ENCODE results near the gene FAM209A.
"Not testable (repeated sequence)": the region's sequence is repeated elsewhere in the genome, so short reads cannot be mapped to it uniquely, and the experiment has no call there.

FAM209A gene

GRCh38 chr20:56551571-56551970 is 27.0 kb downstream of the FAM209A start:
- TF ChIP-seq CTCF (conservative IDR thresholded peaks at IDR 0.05; ENCODE audit: low read length), result no peak
- TF ChIP-seq EZH2phosphoT487 (IDR thresholded peaks at IDR 0.05; ENCODE audit: borderline replicate concordance), result no peak
- Histone ChIP-seq H3K27me3 (ENCODE audit: insufficient read depth, low read length, poor library complexity, severe bottlenecking) (no peaks in the 10 kb centered on the region), H3K9me3 (ENCODE audit: insufficient read depth, low read depth, low read length) (no peaks in the 10 kb centered on the region), H3K4me2 (ENCODE audit: low read depth, low read length, poor library complexity, severe bottlenecking) (no peak overlapping the region), H3K4me1 (ENCODE audit: insufficient read depth, low read length, poor library complexity, severe bottlenecking) (no peaks in the 10 kb centered on the region), H3K9me2 (replicated peaks; ENCODE audit: low read depth, low read length) (no peaks in the 10 kb centered on the region), H2AFZ (ENCODE audit: low read length) (no peak overlapping the region), H3K36me3 (ENCODE audit: insufficient read depth, low read length) (no peaks in the 10 kb centered on the region), H3K4me3 (ENCODE audit: low read length, poor library complexity, severe bottlenecking) (no peak overlapping the region), H3K79me2 (ENCODE audit: insufficient read depth, low read length) (no peaks in the 10 kb centered on the region), H4K20me1 (ENCODE audit: insufficient read depth, low read length, poor library complexity, severe bottlenecking) (no peaks in the 10 kb centered on the region), H3F3A (ENCODE audit: low read depth) (no peaks in the 10 kb centered on the region), H3K9ac (ENCODE audit: low read depth, low read length, poor library complexity, severe bottlenecking) (no peak overlapping the region)

- Histone ChIP-seq H3F3A (ENCODE audit: low read depth) (no peaks in the 10 kb centered on the region), H2AFZ (ENCODE audit: low read length) (no peak overlapping the region; the same call in 1 of the 2 replicates), H3K36me3 (ENCODE audit: insufficient read depth, low read length) (no peaks in the 10 kb centered on the region), H3K9ac (ENCODE audit: low read depth, low read length, poor library complexity, severe bottlenecking) (no peak overlapping the region), H3K79me2 (ENCODE audit: insufficient read depth, low read length) (no peaks in the 10 kb centered on the region), H3K4me3 (ENCODE audit: low read length, poor library complexity, severe bottlenecking) (no peak overlapping the region), H3K27me3 (ENCODE audit: insufficient read depth, low read length, poor library complexity, severe bottlenecking) (no peaks in the 10 kb centered on the region), H3K9me2 (replicated peaks; ENCODE audit: low read depth, low read length) (no peaks in the 10 kb centered on the region), H3K4me1 (ENCODE audit: insufficient read depth, low read length, poor library complexity, severe bottlenecking) (no peaks in the 10 kb centered on the region), H3K9me3 (ENCODE audit: insufficient read depth, low read depth, low read length) (no peaks in the 10 kb centered on the region), H3K4me2 (ENCODE audit: low read depth, low read length, poor library complexity, severe bottlenecking) (no peak overlapping the region), H4K20me1 (ENCODE audit: insufficient read depth, low read length, poor library complexity, severe bottlenecking) (no peaks in the 10 kb centered on the region)
- TF ChIP-seq CTCF (conservative IDR thresholded peaks at IDR 0.05; ENCODE audit: low read length) (no peak), EZH2phosphoT487 (IDR thresholded peaks at IDR 0.05; ENCODE audit: borderline replicate concordance) (no peak)
These were observed 28.5 kb downstream of the FAM209A start for GRCh38 chr20:56552911-56553629.

GRCh38 chr20:56554869-56555268 is 30.3 kb downstream of the FAM209A start:
- Histone ChIP-seq H3K79me2 (ENCODE audit: insufficient read depth, low read length) (no peaks in the 10 kb centered on the region), H3K4me3 (ENCODE audit: low read length, poor library complexity, severe bottlenecking) (no peak overlapping the region), H3F3A (ENCODE audit: low read depth) (no peaks in the 10 kb centered on the region), H2AFZ (ENCODE audit: low read length) (no peak overlapping the region), H3K27me3 (ENCODE audit: insufficient read depth, low read length, poor library complexity, severe bottlenecking) (no peaks in the 10 kb centered on the region), H3K36me3 (ENCODE audit: insufficient read depth, low read length) (no peaks in the 10 kb centered on the region), H4K20me1 (ENCODE audit: insufficient read depth, low read length, poor library complexity, severe bottlenecking) (no peaks in the 10 kb centered on the region), H3K9me3 (ENCODE audit: insufficient read depth, low read depth, low read length) (no peaks in the 10 kb centered on the region), H3K9me2 (replicated peaks; ENCODE audit: low read depth, low read length) (no peaks in the 10 kb centered on the region), H3K4me1 (ENCODE audit: insufficient read depth, low read length, poor library complexity, severe bottlenecking) (no peaks in the 10 kb centered on the region), H3K9ac (ENCODE audit: low read depth, low read length, poor library complexity, severe bottlenecking) (no peak overlapping the region), H3K4me2 (ENCODE audit: low read depth, low read length, poor library complexity, severe bottlenecking) (no peak overlapping the region)
- TF ChIP-seq EZH2phosphoT487 (IDR thresholded peaks at IDR 0.05; ENCODE audit: borderline replicate concordance), result no peak

- Histone ChIP-seq H4K20me1 (ENCODE audit: insufficient read depth, low read length, poor library complexity, severe bottlenecking) (no peaks in the 10 kb centered on the region), H3K9ac (ENCODE audit: low read depth, low read length, poor library complexity, severe bottlenecking) (no peak overlapping the region), H3K36me3 (ENCODE audit: insufficient read depth, low read length) (no peaks in the 10 kb centered on the region), H3F3A (ENCODE audit: low read depth) (no peaks in the 10 kb centered on the region), H3K9me3 (ENCODE audit: insufficient read depth, low read depth, low read length) (no peaks in the 10 kb centered on the region), H3K4me2 (ENCODE audit: low read depth, low read length, poor library complexity, severe bottlenecking) (no peak overlapping the region), H3K9me2 (replicated peaks; ENCODE audit: low read depth, low read length) (no peaks in the 10 kb centered on the region), H3K4me1 (ENCODE audit: insufficient read depth, low read length, poor library complexity, severe bottlenecking) (no peaks in the 10 kb centered on the region), H3K27me3 (ENCODE audit: insufficient read depth, low read length, poor library complexity, severe bottlenecking) (no peaks in the 10 kb centered on the region), H2AFZ (ENCODE audit: low read length) (no peak overlapping the region), H3K4me3 (ENCODE audit: low read length, poor library complexity, severe bottlenecking) (no peak overlapping the region), H3K79me2 (ENCODE audit: insufficient read depth, low read length) (no peaks in the 10 kb centered on the region)
- TF ChIP-seq CTCF (conservative IDR thresholded peaks at IDR 0.05; ENCODE audit: low read length) (no peak), EZH2phosphoT487 (IDR thresholded peaks at IDR 0.05; ENCODE audit: borderline replicate concordance) (no peak)
These were observed 34.4 kb downstream of the FAM209A start for GRCh38 chr20:56558968-56559367.

- not testable (repeated sequence) for H3K36me3 ChIP-seq (ENCODE audit: insufficient read depth, low read length); H3K4me2 ChIP-seq (ENCODE audit: low read depth, low read length, poor library complexity, severe bottlenecking); H3K4me1 ChIP-seq (ENCODE audit: insufficient read depth, low read length, poor library complexity, severe bottlenecking); H3K27me3 ChIP-seq (ENCODE audit: insufficient read depth, low read length, poor library complexity, severe bottlenecking); H3K79me2 ChIP-seq (ENCODE audit: insufficient read depth, low read length); H4K20me1 ChIP-seq (ENCODE audit: insufficient read depth, low read length, poor library complexity, severe bottlenecking); H3F3A ChIP-seq (ENCODE audit: low read depth); H3K9me2 ChIP-seq (replicated peaks; ENCODE audit: low read depth, low read length); H3K9me3 ChIP-seq (ENCODE audit: insufficient read depth, low read depth, low read length); H3K4me3 ChIP-seq (ENCODE audit: low read length, poor library complexity, severe bottlenecking); H2AFZ ChIP-seq (ENCODE audit: low read length); H3K9ac ChIP-seq (ENCODE audit: low read depth, low read length, poor library complexity, severe bottlenecking)
These were observed 40.0 kb downstream of the FAM209A start for GRCh38 chr20:56564526-56564925.

Data from Loucy (cell line).